GM19099 (cell line): ENCODE results near the gene TRMT6.

Experiments
- POLR2A ChIP-seq: IDR thresholded peaks from 3 replicates; pipeline ENCODE4 v1.6.1; 2011; ENCODE audit warnings: low read depth; ENCODE audit not compliant: insufficient read length; ENCODE audit errors: extremely low read depth

The TRMT6 gene

DNA sequence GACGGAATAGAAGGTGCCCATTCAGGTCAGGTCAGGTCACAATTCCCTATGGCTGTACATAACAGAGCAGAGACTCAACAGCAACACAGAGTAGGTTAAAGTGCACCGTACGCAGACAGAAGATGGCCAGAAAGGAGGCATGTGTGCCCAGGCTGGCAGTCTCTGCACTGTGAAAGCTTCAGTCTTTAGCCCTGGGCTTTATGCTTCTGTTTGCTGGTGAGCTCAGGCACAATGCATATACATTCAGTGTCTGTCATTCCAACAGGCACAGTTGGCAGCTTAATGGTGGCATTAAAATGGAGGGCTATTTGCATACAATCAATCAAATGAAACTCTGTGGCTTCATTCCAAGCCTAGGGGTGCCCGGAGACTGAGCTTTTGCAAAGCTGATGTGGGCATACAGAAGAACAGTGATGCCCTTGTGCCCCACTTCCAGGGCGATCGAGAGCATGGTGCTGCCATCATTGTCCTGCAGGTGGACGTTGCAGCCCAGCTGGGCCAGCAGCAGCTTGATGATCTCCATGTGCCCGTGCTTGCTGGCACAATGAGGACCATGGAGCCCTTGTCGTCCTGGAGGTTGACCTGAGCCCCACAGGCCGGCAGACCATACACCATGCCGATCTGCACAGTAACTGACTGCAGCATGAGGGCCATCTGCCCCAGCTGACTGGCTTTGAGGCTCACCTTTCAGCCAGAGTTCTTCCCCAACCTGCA is 22.4 kb downstream of the TRMT6 start:
- TF ChIP-seq POLR2A: no peak

DNA sequence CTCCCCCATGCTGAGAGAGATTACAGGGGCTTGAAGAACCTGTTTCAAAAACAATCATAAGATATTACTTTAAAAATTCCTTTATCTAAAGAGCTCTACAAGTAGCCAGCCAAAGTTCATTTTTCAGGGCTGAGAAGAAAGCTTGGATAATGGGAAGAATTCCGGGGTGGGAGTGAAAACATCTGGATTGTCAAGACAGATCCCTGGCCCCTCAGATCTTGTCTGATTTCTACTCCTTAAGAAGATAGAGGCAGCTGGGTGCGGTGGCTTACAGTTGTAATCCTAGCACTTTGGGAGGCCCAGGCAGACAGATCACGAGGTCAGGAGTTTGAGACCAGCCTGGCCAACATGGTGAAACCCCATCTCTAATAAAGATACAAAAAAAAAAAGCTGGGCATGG is 24.8 kb downstream of the TRMT6 start:
- no peak for TF ChIP-seq POLR2A

DNA sequence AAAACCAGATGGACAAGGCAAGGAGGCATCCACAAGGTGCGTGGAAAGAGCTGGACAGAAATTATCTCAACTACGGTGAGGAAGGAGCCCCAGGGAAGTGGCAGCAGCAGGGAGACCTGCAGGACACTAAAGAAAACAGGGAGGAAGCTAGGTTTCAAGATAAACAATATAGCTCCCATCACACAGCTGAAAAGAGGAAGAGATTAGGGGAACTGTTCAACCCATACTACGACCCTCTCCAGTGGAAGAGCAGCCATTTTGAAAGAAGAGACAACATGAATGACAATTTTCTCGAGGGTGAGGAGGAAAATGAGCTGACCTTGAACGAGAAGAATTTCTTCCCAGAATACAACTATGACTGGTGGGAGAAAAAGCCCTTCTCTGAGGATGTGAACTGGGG is 26.8 kb downstream of the TRMT6 start:
- no peak for TF ChIP-seq POLR2A

DNA sequence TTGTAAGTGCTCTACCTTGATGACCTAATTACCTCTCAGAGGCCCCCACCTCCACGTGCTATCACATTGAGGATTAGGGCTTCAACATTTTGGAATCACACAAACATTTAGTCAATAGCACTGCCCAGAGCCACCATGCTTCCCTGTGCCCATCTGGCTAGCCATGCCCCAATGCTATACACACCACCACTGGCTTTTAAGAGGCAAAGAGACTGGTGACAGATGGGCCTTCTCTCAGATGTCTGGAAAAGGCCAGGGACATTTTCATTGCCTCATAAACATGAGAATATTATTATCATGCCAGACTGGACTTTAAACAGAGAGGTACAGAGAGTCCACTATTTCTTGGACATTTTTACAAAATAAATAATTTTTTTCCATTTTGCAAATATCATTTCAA is 29.8 kb downstream of the TRMT6 start:
- no peak for TF ChIP-seq POLR2A

DNA sequence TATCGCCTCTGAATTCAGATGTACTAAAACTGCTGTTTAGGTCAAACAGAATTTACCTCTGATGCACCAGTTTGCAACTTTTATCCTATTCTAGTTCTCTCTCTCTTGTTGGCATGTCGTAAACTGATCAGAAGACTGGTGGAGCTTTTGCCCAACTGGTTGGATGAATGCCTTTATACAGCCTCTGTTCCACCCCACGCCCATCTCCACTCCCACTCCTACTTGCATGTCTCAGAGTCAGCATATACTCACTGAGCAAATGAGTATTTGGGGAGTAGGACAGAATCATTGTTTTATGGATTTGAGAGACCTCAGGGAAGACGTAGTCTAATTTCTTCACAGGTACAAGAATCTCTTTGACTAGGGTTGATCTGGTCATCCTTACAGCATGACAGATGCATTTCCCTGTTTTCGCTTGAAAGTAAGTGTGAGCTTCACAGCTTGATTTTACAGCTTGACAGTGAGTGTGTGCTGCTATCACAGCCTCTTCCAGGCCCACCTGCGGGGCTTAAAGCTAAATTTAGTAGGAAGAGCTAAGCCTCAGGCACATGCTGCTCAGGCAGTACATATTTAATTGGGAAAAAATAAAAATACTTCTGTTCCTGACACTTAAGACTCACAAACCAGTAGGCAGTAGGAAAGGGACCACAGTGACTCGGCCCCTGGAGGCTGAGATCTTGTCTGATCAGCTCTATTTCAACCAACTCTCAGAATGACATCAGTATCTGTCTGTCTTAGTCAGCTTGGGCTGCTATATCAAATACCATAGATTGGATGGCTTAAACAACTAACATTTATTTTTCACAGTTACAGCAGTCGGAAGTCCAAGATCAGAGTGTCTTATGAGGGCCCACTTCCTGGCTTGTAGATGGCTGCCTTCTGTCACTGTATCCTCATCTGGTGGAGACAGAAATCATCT is 30.4 kb downstream of the TRMT6 start:
- TF ChIP-seq POLR2A: no peak

DNA sequence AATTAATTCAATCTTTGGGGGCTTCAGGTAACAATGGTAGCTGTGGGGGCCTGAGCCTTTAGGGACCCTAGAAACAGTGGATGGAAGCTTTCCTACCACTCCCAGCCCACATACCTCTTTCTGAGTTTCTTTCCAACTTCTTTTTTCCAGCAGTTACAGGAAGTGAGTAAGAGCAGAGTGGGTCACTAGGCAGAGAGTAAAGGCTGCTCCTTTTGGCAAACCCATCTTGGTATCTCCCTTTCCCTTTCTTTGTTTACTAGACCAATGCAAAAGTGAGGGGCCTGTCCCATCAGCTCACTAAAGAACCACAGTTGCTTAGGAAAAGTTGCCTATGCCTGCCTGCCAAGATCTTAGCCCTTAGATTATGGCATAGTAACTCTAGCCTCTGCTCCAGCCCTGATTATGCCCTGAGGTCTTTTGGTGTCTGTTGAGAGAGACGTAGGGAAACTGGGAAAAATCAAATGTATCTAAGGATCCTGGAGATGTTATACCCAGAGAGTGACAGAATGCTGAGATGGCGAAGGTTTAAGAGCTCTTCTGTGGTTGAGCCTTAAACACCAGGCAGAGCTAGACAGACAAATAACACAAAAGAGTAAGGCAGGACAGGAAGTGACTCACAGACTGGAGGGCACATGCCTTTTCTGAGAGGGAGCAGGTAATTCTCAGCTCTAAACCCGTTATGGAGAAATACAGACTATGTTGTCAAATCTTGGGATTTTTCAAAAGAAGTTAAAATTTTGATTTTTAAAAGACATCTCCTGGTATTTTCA is 31.3 kb downstream of the TRMT6 start:
- no peak for TF ChIP-seq POLR2A

DNA sequence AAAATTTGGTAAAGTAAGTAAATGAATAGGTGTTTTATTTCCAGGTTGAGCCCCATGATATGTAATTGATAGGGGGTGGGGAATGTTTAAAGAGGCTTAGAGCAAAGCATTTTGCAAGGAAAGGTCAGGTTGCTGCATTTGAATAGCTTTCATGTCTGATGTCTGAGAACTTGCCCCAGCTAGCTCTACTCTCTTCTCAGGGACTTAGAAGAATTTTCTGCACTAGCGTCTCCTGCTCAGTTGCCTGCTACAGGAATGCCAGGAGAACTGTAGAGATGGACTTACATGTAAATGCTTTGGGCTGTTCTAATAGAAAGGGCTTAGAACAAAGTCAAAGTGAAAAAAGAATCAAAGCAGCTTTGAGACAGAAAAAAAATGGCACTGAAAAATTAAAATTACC is 35.5 kb downstream of the TRMT6 start:
- TF ChIP-seq POLR2A: no peak

DNA sequence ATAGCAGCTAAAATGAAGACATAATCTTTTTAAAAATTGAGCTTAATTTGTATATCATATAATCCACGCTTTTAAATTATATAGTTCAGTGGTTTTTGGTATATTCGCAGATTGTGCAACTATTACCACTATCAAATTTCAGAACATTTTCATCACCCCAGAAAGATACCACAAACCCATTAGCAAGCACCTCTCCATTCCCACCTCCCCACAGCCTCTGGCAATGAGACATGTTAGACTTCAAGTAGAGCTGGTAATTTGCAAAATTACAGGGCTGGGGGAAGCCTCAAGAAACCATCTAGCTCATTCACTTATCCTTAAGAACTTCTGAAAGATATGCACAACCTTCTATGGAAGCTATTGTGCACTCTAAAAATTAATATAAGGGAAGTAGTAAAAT is 37.2 kb downstream of the TRMT6 start:
- TF ChIP-seq POLR2A: no peak

DNA sequence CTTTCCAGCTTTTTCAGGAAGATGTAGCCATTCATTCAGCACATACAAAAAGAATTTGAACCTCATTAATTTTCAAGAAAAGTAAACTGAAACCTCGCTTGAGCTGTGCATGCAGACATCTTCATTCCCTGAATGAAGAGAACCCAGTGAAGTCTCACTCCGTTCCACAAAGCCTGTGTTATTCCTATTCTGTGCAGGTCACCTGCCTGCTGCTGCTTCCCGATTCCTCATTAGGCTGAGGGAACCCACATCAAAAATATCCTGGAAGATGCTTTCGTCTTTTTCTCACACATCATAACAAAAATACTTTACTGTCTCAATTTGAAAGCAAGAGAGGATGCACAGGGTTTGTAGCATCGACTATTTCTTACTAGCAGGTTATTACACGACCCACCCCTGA is 40.1 kb downstream of the TRMT6 start:
- no peak for TF ChIP-seq POLR2A

DNA sequence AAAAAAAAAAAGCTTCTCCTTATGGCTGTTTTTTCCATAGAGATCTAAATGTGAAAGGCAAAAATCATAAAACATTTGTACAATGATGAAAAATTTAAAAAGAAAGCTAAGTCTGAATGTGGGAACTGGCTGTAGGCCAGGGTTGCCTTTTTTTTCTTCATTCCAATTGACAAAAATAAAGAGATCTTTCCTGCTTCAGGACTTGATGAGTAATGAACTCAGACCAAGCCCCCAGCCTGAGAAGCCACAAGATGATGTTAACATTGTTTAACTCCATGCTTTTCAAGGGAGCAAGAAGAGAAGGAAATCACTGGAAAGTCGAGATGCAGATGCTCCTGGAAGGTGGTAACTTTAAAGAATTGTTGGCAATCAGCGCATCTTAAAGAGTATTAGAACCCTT is 41.4 kb downstream of the TRMT6 start:
- TF ChIP-seq POLR2A: no peak

DNA sequence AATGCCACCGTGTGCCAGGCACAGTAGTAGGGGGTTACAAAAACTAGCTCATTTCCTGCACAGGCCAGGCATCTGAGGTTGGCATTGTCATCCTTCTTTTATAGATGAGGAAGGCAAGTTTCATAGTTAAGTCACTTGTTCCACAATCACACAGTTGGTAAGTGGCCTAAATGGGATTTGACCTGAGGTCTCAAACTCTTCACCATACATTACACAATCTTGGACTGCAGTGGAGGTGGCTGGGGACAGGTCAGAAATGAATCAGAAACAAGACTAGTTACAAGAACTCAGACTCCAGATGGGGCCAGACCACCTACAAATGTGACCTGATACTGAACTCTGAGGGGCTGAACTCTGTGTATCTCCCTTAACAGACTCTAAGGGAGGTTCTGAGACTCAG is 49.4 kb downstream of the TRMT6 start:
- no peak for TF ChIP-seq POLR2A

DNA sequence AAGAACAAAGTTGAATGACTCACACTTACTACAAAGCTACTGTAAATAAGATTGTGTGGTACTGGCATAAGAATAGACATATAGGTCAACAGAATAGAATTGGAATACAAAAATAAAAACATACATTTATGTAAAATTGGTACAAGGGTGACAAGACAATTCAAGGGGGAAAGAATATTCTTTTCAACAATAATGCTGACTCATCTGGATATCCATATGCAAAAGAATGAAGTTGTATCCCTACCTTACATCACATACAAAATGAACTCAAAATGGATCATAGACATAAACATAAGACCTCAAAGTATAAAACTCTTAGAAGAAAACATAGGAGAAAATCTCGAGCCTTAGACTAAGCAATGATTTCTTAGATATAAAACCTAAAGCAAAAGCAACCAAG is 50.9 kb downstream of the TRMT6 start:
- TF ChIP-seq POLR2A: no peak

DNA sequence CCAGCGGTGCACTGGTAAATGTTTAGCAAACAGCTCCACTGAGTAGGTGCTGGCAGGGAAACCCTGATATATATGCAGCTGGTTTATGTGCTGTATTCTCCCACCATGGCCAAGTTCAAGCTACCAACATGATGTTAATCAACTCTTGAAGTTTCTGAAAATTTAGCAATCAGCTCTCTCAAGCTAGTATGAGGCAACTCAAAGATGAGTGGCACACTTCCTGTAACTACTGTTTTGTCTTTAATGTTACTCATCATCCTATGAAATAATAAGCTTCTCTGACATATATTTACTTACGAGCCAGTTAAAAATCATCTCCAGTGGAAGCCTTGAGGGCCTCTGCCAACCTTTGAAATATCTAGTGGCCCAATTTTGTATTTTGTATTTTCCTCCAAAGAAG is 54.7 kb downstream of the TRMT6 start:
- no peak for TF ChIP-seq POLR2A

DNA sequence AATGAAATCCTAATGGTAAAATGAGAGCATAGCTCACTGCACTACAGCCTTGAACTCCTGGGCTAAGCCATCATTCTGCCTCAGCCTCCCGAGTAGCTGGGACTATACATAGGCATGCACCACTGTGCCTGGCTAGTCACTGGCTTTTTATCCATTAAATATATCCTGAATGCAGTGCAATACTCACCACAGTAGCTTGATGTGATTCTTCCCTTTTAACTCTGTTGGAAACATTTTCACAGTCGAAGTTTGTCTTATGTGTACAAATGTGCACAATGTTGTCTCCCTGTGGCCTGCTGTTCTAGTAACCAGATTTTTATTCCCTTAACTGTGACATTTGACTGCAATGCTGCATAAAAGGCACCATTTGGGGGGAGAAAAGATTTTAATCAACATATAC is 56.7 kb downstream of the TRMT6 start:
- TF ChIP-seq POLR2A: no peak

DNA sequence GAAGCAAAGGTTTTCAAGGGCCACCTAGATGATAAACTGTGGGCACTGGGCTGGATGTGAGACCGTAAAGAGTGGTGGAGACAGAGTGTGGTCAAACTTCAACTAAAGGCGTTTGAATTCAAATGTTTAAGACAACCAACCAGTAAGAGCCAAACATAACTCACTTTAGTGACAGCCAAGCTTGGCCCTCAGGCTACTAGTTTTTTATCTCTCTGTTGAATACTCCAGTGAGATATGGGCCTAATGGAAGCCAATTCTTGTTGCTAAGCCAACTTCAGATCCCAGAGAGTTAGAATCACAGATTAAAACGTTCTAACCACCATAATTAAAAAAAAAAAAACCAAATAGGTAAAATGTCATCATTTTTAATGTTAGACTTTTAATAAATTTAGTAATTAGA is 57.3 kb downstream of the TRMT6 start:
- no peak for TF ChIP-seq POLR2A
